Calu3 (cell line): ENCODE measurements around the gene GALR1. TPM values are rescaled to one million over a fixed set of nuclear protein-coding genes. Genes with fewer than 3 reads are reported as not detected.

Source experiments
- BruUV-seq: library from RNA; stranded (reverse); fragments of 400-500 nt; replicated peaks from 2 replicates; lab custom pipeline; 2021; lab: Mats Ljungman, UMichigan
- CTCF ChIA-PET: fragments of 300-600 bp; sonication (Branson Sonifier 250); formaldehyde crosslinking; loops from one replicate; lab custom pipeline; 2022; ENCODE audit warnings: antibody characterized with exemption; lab: Charles Lee
- DNase-seq: peaks from one replicate; pipeline ENCODE4 v3.0.0; 2022
- H3K27ac Mint-ChIP-seq: one replicate; pipeline ENCODE4 v1.8.0; 2022; ENCODE audit warnings: mixed read lengths; ENCODE audit not compliant: unreplicated experiment
- H3K27me3 Mint-ChIP-seq: one replicate; pipeline ENCODE4 v1.8.0; 2022; ENCODE audit warnings: mixed read lengths; ENCODE audit not compliant: unreplicated experiment
- H3K36me3 Mint-ChIP-seq: one replicate; pipeline ENCODE4 v1.8.0; 2022; ENCODE audit warnings: mild to moderate bottlenecking, moderate library complexity, mixed read lengths; ENCODE audit not compliant: insufficient read depth, unreplicated experiment
- H3K4me1 Mint-ChIP-seq: one replicate; pipeline ENCODE4 v1.8.0; 2022; ENCODE audit warnings: mild to moderate bottlenecking, low read depth, mixed read lengths; ENCODE audit not compliant: unreplicated experiment
- H3K4me3 Mint-ChIP-seq: one replicate; pipeline ENCODE4 v1.8.0; 2022; ENCODE audit warnings: mild to moderate bottlenecking, low read depth, moderate library complexity, mixed read lengths; ENCODE audit not compliant: unreplicated experiment
- H3K9me3 Mint-ChIP-seq: one replicate; pipeline ENCODE4 v1.8.0; 2022; ENCODE audit warnings: low read depth, mixed read lengths; ENCODE audit not compliant: unreplicated experiment
- CTCF ChIP-seq: fragments of 200-600 bp; IDR thresholded peaks from one replicate; pipeline ENCODE4 v1.8.0; 2022; ENCODE audit warnings: antibody characterized with exemption; ENCODE audit not compliant: unreplicated experiment
- intact Hi-C: fragments of 100-400 bp; cut with micrococcal nuclease; formaldehyde crosslinking; loops from one replicate; pipeline ENCODE4 v1.10.0; 2022; ENCODE audit not compliant: unreplicated experiment
- total RNA-seq: library from RNA; stranded (reverse); gene quantifications from 2 replicates; pipeline ENCODE4 v1.2.3, GENCODE V29; 2022

GALR1 gene
- total RNA-seq, 1 experiment from 2014 or later, result not detected

GRCh38 chr18:77208964-77209363 is 40.7 kb upstream of the GALR1 start:
- Mint-ChIP-seq H3K27ac (peak overlapping the region; percentile 4), H3K36me3 (peaks cover 3% of the 10 kb centered on the region), H3K4me1 (peaks cover 20% of the 10 kb centered on the region), H3K27me3 (peaks cover 18% of the 10 kb centered on the region), H3K4me3 (no peak overlapping the region), H3K9me3 (no peaks in the 10 kb centered on the region)
- no TSS peak for BruUV-seq
- CTCF ChIA-PET, result interaction anchor here (0.6 to 1.8 kb wide), 2 partner anchors 94 to 144 kb away, joined by 3 to 5 read pairs; no protein-coding TSS in a partner anchor
- intact Hi-C loops, result loop anchor here (5.0 kb wide), 1 partner anchor 142 kb away; no protein-coding TSS in a partner anchor
- DNase-seq, result no peak
- TF ChIP-seq CTCF, result no peak

GRCh38 chr18:77209587-77209986 is 40.1 kb upstream of the GALR1 start:
- no peak for DNase-seq
- Mint-ChIP-seq H3K36me3 (peaks cover 3% of the 10 kb centered on the region), H3K9me3 (no peaks in the 10 kb centered on the region), H3K27me3 (peaks cover 13% of the 10 kb centered on the region), H3K4me1 (peaks cover 20% of the 10 kb centered on the region), H3K27ac (no peak overlapping the region), H3K4me3 (no peak overlapping the region)
- no peak for TF ChIP-seq CTCF
- no TSS peak for BruUV-seq
- intact Hi-C loops, result loop anchor here (5.0 kb wide), 1 partner anchor 142 kb away; no protein-coding TSS in a partner anchor
- CTCF ChIA-PET, result interaction anchor here (0.6 to 1.8 kb wide), 3 partner anchors 95 to 220 kb away, joined by 3 to 5 read pairs (median 3); no protein-coding TSS in a partner anchor

GRCh38 chr18:77210249-77210648 is 39.4 kb upstream of the GALR1 start:
- no peaks in the 10 kb centered on the region for H3K9me3 Mint-ChIP-seq
- H3K4me3 Mint-ChIP-seq, result no peak overlapping the region
- TF ChIP-seq CTCF, result no peak
- no peak for DNase-seq
- no TSS peak for BruUV-seq
- H3K4me1 Mint-ChIP-seq, result peaks cover 20% of the 10 kb centered on the region
- H3K36me3 Mint-ChIP-seq, result peaks cover 3% of the 10 kb centered on the region
- peaks cover 6% of the 10 kb centered on the region for H3K27me3 Mint-ChIP-seq
- H3K27ac Mint-ChIP-seq, result no peak overlapping the region
- CTCF ChIA-PET, result interaction anchor here (0.6 to 2.6 kb wide), 5 partner anchors 80 to 221 kb away, joined by 3 to 36 read pairs (median 5); no protein-coding TSS in a partner anchor
- intact Hi-C loops, result loop anchor here (2.0 to 5.0 kb wide), 2 partner anchors 81 to 408 kb away; no protein-coding TSS in a partner anchor

- H3K27ac Mint-ChIP-seq, result no peak overlapping the region
- no peaks in the 10 kb centered on the region for H3K4me1 Mint-ChIP-seq
- peaks cover 2% of the 10 kb centered on the region for H3K9me3 Mint-ChIP-seq
- no peak for TF ChIP-seq CTCF
- CTCF ChIA-PET, result interaction anchor here (1.1 kb wide), 1 partner anchor 164 kb away, joined by 4 read pairs; no protein-coding TSS in a partner anchor
- H3K4me3 Mint-ChIP-seq, result no peak overlapping the region
- no peaks in the 10 kb centered on the region for H3K36me3 Mint-ChIP-seq
- intact Hi-C loops, result no loop called here
- no TSS peak for BruUV-seq
- peaks cover 50% of the 10 kb centered on the region for H3K27me3 Mint-ChIP-seq
- DNase-seq, result no peak
Observed at GRCh38 chr18:77218642-77219041, 31.0 kb upstream of the GALR1 start.
